ENCODE data around the gene CDKN2A. TPM values are rescaled to one million over a fixed set of nuclear protein-coding genes. Genes with fewer than 3 reads are reported as not detected.

The CDKN2A gene
- total RNA-seq, 2 experiments from 2014 or later: 15.9 to 16.6 TPM

DNA sequence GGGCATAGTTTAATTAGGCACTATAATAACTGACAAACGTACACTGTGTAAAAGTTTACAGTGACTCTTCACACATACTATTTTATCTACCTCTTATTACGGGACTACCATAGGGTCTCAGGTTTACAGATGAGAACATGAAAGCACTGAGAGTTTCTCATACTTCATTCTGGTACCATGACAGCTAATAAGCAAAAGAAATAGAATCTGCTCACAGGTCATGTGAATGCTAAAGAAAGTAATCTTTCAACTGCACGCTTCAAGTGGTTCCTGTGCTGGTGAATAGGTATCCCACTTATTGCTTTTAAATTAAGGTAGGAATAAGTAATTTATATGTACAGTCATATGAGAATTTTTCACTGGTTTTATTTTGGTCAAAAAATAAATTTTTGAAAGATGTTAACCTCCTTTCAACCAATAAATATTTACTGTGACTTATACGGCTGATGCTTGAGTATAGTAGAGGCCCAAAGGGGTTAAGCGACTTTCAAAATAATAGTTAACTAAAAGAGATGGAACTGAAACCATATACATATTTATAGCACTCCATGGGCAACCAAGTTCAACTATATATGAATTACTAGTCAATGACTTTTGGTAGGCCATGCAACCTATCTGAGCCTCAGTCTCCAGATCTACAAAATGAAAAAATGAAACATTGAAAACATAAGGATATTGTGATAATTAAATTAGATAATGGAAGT, 8.1 kb downstream of the CDKN2A start:
- peaks cover 7% of the 10 kb centered on the region for H3K9me3 Mint-ChIP-seq
- H3K4me3 Mint-ChIP-seq: no peak overlapping the region
- ChIA-PET CTCF (interaction anchor here (1.0 to 1.8 kb wide), 3 partner anchors 8 to 54 kb away, joined by 3 to 14 read pairs (median 3); no protein-coding TSS in a partner anchor), POLR2A (no interaction called here)
- no peak overlapping the region for H3K27ac Mint-ChIP-seq
- H3K4me1 Mint-ChIP-seq: peaks cover 12% of the 10 kb centered on the region
- H3K36me3 Mint-ChIP-seq (ENCODE audit: low read depth): peaks cover 16% of the 10 kb centered on the region
- DNase-seq: no peak
- peaks cover 80% of the 10 kb centered on the region for H3K27me3 Mint-ChIP-seq

GRCh38 chr9:21984101-21984500, 10.1 kb downstream of the CDKN2A start:
- ChIA-PET CTCF (interaction anchor here (1.5 to 1.7 kb wide), 2 partner anchors 8 to 24 kb away, joined by 3 to 5 read pairs; no protein-coding TSS in a partner anchor), POLR2A (no interaction called here)
- no peaks in the 10 kb centered on the region for H3K9me3 Mint-ChIP-seq
- H3K27me3 Mint-ChIP-seq: peaks cover 79% of the 10 kb centered on the region
- H3K4me1 Mint-ChIP-seq: peaks cover 6% of the 10 kb centered on the region
- no peak overlapping the region for H3K27ac Mint-ChIP-seq
- no peak for DNase-seq
- H3K4me3 Mint-ChIP-seq: no peak overlapping the region
- peaks cover 4% of the 10 kb centered on the region for H3K36me3 Mint-ChIP-seq (ENCODE audit: low read depth)

GRCh38 chr9:21983561-21983935, 10.6 kb downstream of the CDKN2A start:
- POLR2A ChIA-PET: no interaction called here

DNA sequence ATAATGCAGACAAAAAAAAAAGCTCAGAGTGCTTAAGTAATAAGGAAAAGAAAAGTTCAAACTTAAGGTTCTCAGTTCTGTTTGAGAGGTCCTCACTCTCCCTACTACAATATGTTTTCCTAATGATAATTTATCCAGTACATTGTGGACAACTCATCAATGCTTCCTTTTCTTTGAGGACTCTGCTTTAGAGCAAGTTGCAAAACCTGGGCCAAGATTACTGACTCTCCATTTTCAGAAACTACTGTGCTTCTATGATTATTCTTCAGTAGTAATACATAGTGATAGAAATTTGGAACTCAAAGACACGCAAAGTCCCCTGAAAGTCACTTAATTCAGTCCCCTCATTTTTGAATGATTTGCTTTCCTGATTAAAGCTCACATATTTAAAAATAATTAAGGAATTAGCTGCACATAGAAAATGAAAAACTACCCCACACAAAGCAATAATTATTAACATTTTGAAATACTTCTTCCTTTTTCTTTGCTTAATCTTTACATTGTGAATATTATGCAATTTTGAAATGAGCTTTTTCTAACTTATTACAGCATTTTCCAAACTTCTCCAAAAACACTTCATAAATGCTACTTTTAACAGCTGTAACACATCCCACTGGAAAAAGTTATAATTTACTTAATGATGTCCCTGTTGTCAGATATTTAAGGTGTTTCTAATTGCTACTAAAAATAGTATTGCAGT, 11.2 kb downstream of the CDKN2A start:
- DNase-seq: no peak
- Mint-ChIP-seq H3K9me3 (no peaks in the 10 kb centered on the region), H3K4me1 (peaks cover 6% of the 10 kb centered on the region), H3K36me3 (ENCODE audit: low read depth) (no peaks in the 10 kb centered on the region), H3K27me3 (peaks cover 78% of the 10 kb centered on the region), H3K27ac (no peak overlapping the region), H3K4me3 (no peak overlapping the region)
- CTCF ChIA-PET: interaction anchor here (0.7 to 1.7 kb wide), 7 partner anchors 7 to 171 kb away, joined by 3 to 5 read pairs (median 3); no protein-coding TSS in a partner anchor
- POLR2A ChIA-PET: no interaction called here

More at GRCh38 chr9:21983561-21983935, 10.6 kb downstream of the CDKN2A start:
- CTCF ChIA-PET: interaction anchor here (0.7 to 1.7 kb wide), 6 partner anchors 8 to 65 kb away, joined by 3 to 5 read pairs (median 3); no protein-coding TSS in a partner anchor
- no peak for DNase-seq
- Mint-ChIP-seq H3K4me3 (no peak overlapping the region), H3K9me3 (no peaks in the 10 kb centered on the region), H3K4me1 (peaks cover 6% of the 10 kb centered on the region), H3K27me3 (peaks cover 79% of the 10 kb centered on the region), H3K36me3 (ENCODE audit: low read depth) (no peaks in the 10 kb centered on the region), H3K27ac (no peak overlapping the region)

DNA sequence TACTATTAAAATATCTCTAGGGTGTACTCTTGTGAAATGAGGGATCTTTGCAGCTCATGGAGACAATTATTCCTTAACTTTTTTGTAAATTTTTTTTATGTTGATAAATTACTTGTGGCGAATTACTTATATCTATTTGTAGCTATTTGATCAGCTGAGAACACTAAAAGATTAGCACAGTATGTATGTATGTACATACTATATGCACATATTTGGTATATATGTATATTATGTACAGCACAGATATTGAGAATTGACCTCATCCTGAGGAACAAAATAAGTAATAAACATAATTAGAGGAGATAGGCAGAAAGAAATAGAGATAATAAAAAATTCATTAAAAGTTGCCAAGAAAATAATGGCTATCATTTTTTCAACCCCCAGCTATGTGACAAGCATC, 11.8 kb downstream of the CDKN2A start:
- Mint-ChIP-seq H3K27ac (no peak overlapping the region), H3K9me3 (no peaks in the 10 kb centered on the region), H3K4me3 (no peak overlapping the region), H3K36me3 (ENCODE audit: low read depth) (no peaks in the 10 kb centered on the region), H3K27me3 (peaks cover 79% of the 10 kb centered on the region), H3K4me1 (peaks cover 5% of the 10 kb centered on the region)
- CTCF ChIA-PET: interaction anchor here (0.7 to 1.3 kb wide), 2 partner anchors 15 to 170 kb away, joined by 3 to 4 read pairs; no protein-coding TSS in a partner anchor
- DNase-seq: no peak
- POLR2A ChIA-PET: no interaction called here

- no peaks in the 10 kb centered on the region for H3K9me3 Mint-ChIP-seq
- peaks cover 89% of the 10 kb centered on the region for H3K27me3 Mint-ChIP-seq
- no peak for DNase-seq
- ChIA-PET CTCF (interaction anchor here (0.6 to 2.1 kb wide), 3 partner anchors 7 to 31 kb away, joined by 3 to 16 read pairs (median 4); no protein-coding TSS in a partner anchor), POLR2A (no interaction called here)
- H3K36me3 Mint-ChIP-seq (ENCODE audit: low read depth): no peaks in the 10 kb centered on the region
- no peak overlapping the region for H3K27ac Mint-ChIP-seq
- no peak overlapping the region for H3K4me3 Mint-ChIP-seq
- peaks cover 18% of the 10 kb centered on the region for H3K4me1 Mint-ChIP-seq
Observed at GRCh38 chr9:21976334-21976875, 17.8 kb downstream of the CDKN2A start.

GRCh38 chr9:21974722-21975409, 19.3 kb downstream of the CDKN2A start:
- Mint-ChIP-seq H3K27ac (no peak overlapping the region), H3K9me3 (no peaks in the 10 kb centered on the region), H3K36me3 (ENCODE audit: low read depth) (peaks cover 8% of the 10 kb centered on the region), H3K4me3 (peak overlapping the region; percentile 66), H3K27me3 (peaks cover 92% of the 10 kb centered on the region), H3K4me1 (peaks cover 23% of the 10 kb centered on the region)
- POLR2A ChIA-PET: no interaction called here
- DNase-seq: peak; percentile 40
- CTCF ChIA-PET: no interaction called here

GRCh38 chr9:21974343-21974721, 19.9 kb downstream of the CDKN2A start:
- H3K4me1 Mint-ChIP-seq: peaks cover 23% of the 10 kb centered on the region
- ChIA-PET CTCF (interaction anchor here (0.9 kb wide), 1 partner anchor 35 kb away, joined by 3 read pairs; the partner anchor contains the start of gene CDKN2B), POLR2A (no interaction called here)
- peaks cover 8% of the 10 kb centered on the region for H3K36me3 Mint-ChIP-seq (ENCODE audit: low read depth)
- DNase-seq: no peak
- peaks cover 92% of the 10 kb centered on the region for H3K27me3 Mint-ChIP-seq
- H3K4me3 Mint-ChIP-seq: peak overlapping the region; percentile 66
- peaks cover under 1% of the 10 kb centered on the region for H3K9me3 Mint-ChIP-seq
- H3K27ac Mint-ChIP-seq: peak overlapping the region; percentile 58

GRCh38 chr9:21972361-21972760, 21.8 kb downstream of the CDKN2A start:
- H3K4me3 Mint-ChIP-seq: no peak overlapping the region
- CTCF ChIA-PET: interaction anchor here (0.8 to 4.2 kb wide), 2 partner anchors 11 to 36 kb away, joined by 3 to 19 read pairs; partner anchors contain the start of gene CDKN2B
- peaks cover 29% of the 10 kb centered on the region for H3K4me1 Mint-ChIP-seq
- H3K36me3 Mint-ChIP-seq (ENCODE audit: low read depth): peaks cover 14% of the 10 kb centered on the region
- H3K9me3 Mint-ChIP-seq: peaks cover 7% of the 10 kb centered on the region
- no peak overlapping the region for H3K27ac Mint-ChIP-seq
- DNase-seq: no peak
- peaks cover 94% of the 10 kb centered on the region for H3K27me3 Mint-ChIP-seq
- POLR2A ChIA-PET: no interaction called here

GRCh38 chr9:21970800-21971640, 23.2 kb downstream of the CDKN2A start:
- no peak for DNase-seq
- Mint-ChIP-seq H3K36me3 (ENCODE audit: low read depth) (peaks cover 20% of the 10 kb centered on the region), H3K4me3 (peak overlapping the region; percentile 16), H3K4me1 (peaks cover 34% of the 10 kb centered on the region), H3K27me3 (peaks cover 93% of the 10 kb centered on the region), H3K27ac (no peak overlapping the region), H3K9me3 (peaks cover 7% of the 10 kb centered on the region)
- ChIA-PET CTCF (interaction anchor here (0.9 to 4.2 kb wide), 3 partner anchors 12 to 37 kb away, joined by 3 to 19 read pairs (median 5); partner anchors contain the start of gene CDKN2B), POLR2A (no interaction called here)

DNA sequence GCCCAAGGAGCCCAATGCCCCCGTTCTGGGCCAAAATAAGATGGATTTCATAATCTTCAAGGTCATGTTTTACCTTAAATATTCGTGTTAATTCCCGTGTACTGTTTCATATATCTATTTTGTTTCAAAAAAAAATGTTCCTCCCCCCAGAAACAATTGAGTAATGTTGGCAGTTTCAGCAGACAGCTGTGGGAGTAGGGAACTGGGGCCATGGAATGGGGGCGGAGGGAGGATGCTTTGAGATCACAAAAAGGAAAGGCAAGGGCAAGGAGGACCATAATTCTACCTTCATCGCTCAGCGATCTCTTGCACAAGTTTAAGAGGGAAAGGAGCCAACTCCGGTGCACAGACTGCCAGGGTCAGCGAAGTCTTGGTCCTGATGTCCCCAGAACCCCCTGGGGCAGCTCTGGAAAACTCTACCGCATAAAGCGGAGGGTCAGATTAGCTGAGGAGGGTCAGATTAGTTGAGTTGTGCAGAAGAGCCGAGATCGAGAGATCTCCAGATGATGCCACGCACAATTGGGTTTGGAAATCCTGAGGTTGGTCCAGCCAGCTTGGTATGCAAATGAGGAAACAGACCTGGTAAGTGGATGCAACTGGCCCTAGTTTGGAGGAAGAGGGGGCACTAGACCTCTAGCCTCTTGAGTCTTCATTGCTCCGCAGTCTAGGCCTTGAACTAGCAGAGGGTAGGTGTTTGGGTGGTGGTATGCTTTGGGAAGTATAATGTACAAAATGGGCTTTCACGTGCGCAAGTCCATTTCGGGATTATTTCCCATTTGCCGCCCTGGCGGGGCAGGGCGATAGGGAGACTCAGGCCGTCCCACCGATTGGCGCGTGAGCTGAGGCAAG, 24.0 kb downstream of the CDKN2A start:
- Mint-ChIP-seq H3K36me3 (ENCODE audit: low read depth) (peaks cover 25% of the 10 kb centered on the region), H3K27ac (peak overlapping the region; percentile 34)
- POLR2A ChIA-PET: no interaction called here

More for the DNA sequence above, 24.0 kb downstream of the CDKN2A start:
- CTCF ChIA-PET: interaction anchor here (0.6 to 4.2 kb wide), 3 partner anchors 13 to 626 kb away, joined by 3 to 19 read pairs (median 5); partner anchors contain the start of gene CDKN2B
- Mint-ChIP-seq H3K9me3 (peaks cover 7% of the 10 kb centered on the region), H3K4me1 (peaks cover 38% of the 10 kb centered on the region), H3K4me3 (peak overlapping the region; percentile 16), H3K27me3 (peaks cover 93% of the 10 kb centered on the region)
- no peak for DNase-seq

Measured in activated CD4-positive, alpha-beta T cell treated with anti-CD3 and anti-CD28 coated beads, Interleukin-2, amount 10 ng/mL, durations not matched to agents 7 days and 5 days (primary cell).